HG03175 (cell line): ENCODE results near the gene CDCP2.

Experiments used
- ATAC-seq: cut with Tn5 transposase; IDR thresholded peaks from one replicate; pipeline ENCODE4 v1.9.1; 2021; ENCODE audit warnings: mild to moderate bottlenecking, moderate library complexity; ENCODE audit not compliant: unreplicated experiment

Gene CDCP2

DNA sequence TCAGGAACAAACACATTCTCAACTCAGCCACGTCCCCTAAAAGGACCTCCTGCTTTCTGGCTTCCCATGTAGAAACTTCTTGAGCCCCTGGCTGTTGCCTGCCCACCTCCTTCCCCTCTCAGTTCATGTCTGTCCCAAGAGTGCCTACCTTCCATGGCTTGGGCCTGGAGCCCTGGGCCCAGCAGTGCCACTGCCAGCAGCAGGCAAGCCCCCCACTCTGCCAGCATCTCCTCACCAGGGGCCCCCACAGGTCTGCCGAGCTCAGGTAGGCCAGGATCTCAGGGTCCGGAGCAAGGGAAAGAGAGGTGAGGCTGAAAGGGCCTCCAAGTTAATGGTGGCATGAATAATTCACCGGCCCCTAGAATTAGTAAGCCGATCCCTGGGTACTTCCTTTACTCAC, at the start of gene CDCP2:
TSS of gene CDCP2 (minus strand) at position 305 of the 400 bp plus-strand sequence. CDS start at position 227, 78 bp downstream.
- no peak for ATAC-seq

DNA sequence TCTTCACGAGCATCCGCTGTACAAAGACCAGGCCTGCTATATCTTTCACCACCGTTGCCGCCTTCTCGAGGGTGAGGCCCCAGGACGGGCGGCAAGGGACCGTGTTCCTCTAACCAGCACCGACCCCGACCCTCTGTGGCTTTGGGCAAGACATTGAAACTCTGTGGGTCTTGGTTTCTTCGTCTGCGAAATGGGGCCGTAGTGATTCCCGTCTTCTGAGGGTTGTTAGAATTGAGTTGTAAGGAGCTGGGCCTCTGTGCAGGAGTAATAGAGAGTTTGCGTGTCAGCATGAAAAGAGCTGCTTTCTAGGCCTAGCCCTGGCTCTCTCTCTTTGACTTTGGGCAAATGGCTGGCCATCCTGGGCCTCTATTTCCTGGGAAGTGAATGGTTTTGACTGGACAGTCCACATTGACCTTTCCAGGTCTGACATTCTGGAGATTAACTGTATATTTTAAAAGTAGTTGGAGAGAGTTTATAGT, 47.8 kb upstream of the CDCP2 start:
- peak; percentile 14 for ATAC-seq

DNA sequence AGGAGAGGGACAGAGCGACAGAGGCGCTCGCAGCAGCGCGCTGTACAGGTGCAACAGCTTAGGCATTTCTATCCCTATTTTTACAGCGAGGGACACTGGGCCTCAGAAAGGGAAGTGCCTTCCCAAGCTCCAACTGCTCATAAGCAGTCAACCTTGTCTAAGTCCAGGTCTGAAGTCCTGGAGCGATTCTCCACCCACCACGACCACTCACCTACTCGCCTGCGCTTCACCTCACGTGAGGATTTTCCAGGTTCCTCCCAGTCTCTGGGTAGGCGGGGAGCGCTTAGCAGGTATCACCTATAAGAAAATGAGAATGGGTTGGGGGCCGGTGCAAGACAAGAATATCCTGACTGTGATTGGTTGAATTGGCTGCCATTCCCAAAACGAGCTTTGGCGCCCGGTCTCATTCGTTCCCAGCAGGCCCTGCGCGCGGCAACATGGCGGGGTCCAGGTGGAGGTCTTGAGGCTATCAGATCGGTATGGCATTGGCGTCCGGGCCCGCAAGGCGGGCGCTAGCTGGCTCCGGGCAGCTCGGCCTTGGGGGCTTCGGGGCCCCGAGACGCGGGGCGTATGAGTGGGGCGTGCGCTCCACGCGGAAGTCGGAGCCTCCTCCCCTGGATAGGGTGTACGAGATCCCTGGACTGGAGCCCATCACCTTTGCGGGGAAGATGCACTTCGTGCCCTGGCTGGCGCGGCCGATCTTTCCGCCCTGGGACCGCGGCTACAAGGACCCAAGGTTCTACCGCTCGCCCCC, 47.1 kb upstream of the CDCP2 start, which contains the start of the genes CYB5RL and MRPL37:
TSS of gene CYB5RL (minus strand) at position 266 of the 754 bp plus-strand sequence. CDS start 4,414 bp downstream, outside the sequence.
TSS of gene MRPL37 (plus strand) at position 403 of the 754 bp plus-strand sequence. CDS start at position 480, 77 bp downstream.
- peak; percentile 98 for ATAC-seq

DNA sequence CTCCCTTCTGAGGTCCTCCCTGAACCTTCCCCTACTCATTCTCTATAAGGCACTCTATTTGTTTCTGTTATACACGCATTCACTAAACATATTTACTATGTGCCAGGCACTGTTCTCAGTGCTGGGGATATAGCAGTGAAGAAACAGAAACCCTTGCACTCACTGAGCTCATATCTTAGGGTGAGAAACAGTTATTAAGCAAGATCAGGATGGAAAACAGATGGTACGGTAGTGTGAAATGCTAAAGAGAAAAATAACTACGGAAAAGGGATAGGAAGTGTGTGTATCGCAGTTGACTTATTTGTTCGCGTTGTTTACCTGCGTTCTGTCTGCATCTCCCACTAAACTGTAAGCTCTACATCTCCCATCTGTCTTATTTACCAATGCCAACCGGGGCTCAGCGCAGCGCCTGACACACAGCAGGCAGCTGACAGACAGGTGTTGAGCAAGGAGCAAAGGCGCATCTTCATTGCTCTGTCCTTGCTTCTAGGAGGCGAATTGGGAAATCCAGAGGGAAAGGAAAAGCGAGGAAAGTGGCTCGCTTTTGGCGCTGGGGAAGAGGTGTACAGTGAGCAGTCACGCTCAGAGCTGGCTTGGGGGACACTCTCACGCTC, 46.5 kb upstream of the CDCP2 start:
- no peak for ATAC-seq

DNA sequence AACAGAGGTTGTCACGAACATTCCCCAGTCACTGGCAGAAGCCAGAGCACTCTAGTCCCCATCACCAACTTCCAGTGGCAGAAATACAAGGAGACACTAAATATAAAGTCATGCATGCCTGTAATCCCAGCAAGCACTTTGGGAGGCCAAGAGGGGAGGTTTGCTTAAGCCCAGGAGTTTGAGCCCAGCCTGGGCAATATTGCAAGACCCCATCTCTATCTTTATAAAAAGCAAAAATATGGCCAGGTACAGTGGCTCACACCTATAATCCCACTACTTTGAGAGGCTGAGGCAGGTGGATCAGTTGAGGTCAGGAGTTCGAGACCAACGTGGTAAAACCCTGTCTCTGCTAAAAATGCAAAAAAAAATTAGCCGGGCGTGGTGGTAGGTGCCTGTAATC, 40.7 kb upstream of the CDCP2 start:
- no peak for ATAC-seq

DNA sequence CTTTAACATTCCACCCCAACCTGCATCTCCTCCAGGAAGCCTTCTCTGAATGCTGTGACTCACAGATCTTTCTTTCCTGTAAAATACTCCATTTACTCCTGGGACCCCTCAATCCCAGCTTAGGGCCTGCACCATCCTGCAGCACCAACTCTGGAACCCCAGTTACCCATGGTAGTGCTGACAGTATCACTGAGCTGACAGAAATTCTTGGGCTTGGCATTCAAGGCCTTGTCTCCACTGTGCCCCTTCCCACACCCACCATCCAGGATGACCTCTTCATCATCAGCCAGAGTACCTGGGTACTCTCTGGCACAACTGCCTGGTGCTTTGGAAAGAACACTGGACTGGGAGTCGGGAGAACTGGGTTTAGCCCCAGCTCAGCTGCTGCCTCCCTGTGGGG, 38.7 kb upstream of the CDCP2 start:
- ATAC-seq, result no peak

DNA sequence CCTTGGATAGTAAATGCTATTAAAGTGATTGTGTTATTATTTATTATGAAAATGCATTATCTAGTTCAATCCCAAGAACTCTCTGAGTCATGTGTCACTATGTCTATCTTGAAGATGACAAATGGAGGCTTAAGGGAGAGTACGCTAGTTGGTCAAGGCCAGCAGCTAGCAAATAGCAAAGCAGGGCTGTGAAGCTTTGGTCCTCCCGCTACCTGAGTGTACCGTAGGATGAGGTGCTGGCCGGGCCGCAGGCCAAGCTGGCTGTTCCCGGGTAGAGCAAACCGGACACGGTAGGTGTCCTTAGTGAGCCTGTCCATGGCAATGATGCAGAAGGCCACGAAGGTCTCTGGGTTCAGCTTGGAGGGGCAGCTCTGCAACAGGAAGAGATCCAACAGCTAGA, 37.7 kb upstream of the CDCP2 start:
- ATAC-seq, result no peak

DNA sequence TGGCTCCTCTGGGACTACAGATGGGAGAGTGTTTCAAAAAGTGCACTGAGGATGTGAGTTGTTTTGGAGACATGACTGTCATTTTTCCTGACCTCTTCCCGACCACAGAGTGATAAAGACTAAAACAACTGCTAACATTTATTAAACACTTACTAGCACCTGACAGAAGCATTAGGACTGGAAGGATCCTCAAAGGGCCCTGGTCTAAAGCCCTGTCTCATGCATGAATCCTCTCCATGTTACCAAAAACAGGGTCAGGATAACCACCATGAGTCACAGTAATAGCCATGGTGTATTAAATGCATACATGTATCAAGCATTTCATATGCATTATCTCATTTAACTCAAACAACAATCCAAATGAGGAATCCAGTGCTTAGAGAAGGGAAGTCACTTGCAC, 35.5 kb upstream of the CDCP2 start:
- ATAC-seq, result no peak

DNA sequence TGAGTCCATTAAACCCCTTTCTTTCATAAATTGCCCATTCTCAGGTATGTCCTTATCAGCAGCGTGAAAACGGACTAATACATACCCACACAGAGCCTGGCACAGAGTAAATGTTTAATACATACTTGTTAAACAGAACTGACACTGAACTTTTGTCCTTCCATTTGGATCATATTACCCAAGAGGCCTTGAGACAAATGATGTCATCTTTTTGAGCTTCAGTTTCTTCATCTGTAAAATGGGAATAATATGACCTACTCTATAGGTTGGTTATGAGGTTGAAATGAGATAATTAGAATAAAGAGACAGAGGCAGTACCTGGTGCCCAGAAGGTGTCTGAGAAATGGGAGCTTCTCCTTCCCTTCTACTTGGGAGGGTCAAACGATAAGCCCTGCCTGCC, 33.3 kb upstream of the CDCP2 start:
- no peak for ATAC-seq

DNA sequence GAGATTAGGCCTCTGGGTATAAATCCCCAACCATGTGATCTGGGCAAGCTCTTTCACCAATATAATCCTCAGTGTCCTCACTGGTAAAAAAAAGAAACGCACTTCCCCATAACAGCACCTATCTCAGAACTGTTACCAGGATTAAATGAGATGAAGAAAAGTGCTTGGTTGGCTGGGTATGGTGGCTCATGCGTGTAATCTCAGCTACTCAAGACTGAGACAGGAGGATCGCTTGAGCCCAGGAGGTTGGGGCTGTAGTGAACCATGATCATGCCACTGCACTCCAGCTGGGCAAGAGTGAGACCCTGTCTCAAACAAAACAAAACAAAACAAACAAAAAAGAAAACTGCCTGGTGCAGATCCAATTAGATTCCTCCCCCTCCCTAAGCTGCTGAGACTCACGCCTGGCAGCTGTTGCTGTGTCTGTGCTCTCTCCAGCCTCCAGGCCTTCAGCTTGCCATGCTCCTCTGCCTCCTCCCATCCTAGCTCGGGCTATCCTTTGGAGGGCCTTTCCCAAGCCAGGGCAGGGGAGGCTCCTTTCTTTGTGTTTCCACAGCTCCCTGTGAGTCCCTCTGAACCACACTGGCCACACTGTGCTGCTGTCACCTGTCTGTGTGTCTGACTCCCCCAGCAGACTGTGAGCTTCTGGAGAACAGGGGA, 28.0 kb upstream of the CDCP2 start:
- no peak for ATAC-seq

DNA sequence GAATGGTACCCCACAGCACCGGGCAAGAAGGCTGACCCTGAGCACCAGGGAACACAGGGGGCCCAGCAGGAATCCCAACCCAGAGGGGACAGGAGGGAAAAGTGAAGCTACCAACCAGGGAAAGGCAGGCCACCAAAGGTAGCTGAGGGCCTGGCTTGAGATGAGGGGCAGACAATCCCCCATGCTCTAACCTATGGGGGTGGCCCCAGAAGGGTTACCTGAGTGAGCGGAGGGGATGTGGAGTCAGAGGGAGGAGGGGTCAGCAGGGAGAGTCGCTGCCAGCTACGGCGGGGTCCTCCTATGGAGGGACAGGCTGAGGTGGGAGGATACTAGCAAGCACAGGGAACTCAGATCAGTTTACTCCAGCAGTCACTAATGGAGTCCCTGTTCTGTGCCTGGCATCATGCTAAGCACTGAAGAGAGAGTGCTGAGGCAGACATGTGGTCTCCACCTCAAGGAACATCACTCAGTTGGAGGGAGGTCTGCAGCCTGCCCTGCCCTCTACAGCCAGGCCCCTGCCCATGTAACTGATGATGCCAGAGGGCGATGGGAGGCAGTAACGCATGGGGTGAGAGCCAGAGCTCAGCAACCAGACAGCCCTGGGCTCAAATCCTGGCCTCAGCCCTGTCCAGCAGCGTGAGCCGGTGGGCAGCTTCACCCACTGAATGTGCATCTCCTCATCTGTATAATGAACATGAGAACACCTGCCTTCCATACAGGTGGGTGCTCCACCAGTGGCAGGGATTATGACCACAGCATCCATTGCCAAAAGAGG, 25.7 kb upstream of the CDCP2 start:
- no peak for ATAC-seq

DNA sequence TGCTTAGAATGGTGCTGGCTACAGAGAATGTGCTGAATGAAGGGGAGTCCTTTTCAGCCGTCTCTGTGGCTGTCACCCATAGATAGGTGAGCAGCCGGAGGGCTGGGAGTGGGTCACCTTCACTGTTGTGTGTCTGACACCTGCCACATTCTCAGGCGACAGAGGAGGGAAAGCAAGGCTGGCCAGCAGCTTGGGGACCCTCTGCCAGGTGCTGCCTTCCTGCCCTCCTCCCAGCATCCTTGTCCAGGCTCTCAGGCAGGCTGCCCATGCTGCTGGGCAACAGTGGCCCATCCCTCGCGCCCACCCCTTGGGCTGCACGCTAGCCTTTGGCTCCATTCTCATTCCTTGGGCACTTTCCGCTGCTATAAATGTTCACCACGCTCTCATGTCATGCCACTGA, 24.9 kb upstream of the CDCP2 start:
- no peak for ATAC-seq

DNA sequence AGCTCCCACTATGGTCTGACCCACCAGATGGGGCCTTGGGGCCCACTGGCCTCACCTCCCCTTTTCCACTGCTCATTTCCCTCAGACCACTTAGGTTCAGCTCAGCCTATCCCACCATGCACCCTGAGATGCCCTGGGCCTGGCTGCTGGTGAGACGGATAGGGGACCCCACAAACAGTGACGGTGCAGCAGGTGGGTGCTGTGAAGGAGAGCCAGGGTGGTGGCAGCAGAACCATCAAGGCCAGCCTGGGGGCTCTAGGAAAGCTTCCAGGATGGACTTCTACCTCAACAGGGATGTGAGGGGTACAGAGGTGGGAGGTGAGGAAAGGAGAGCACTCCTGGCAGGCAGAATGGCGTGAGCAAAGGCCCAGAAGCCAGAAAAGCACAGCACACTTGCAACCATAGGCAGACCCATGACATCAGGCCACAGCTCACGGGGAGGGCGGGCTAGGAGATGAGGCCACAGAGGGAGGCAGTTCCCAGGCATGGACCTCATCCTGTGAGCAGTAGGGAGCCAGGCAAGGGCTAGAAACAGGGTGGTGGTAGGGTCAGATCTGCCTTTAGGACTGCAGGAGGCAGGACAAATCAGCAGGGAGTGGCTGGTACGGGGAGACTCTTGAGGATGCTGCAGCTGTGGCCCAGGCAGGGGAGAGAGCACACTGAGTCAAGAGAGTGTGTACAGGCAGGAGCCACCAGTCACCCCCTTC, 24.0 kb upstream of the CDCP2 start:
- no peak for ATAC-seq

DNA sequence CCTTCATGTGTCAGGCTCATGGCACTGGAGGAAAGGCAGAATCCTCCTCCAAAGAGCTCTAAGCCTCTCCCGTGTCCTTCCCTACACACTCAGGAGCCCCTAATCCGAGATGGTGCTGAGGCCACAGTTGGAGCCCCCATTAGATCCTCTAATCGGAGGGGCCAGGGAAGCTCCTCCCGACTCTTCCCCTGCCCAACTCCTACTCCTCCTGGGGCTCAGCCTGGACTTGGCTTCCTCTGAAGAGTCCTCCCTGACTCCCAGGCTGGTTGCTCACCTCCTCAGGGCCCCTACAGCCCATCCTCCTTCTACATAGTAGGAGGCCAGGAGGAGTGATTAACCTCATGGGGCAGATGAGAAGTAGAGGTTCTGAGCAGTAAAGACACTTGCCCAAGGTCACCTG, 21.3 kb upstream of the CDCP2 start:
- ATAC-seq, result no peak

DNA sequence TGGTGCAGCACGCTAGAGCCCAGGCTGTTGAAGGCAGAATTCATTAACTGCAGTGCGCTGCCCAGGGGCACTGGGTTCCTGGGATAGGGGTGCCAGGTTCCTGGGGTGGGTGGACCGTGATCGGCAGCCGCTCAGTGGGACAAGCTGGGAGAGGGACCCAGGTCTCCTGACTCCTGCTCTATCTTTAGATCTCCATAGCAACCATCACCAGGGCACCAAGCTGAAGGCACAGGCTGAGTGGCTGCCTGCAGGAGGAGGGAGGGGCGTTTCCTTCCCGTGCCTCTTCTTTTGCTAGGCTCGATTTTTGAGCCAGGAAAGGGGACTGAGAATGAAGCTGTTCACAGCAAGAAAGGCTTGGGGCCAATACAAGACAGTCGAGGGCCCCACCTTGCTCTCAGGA, 20.9 kb upstream of the CDCP2 start:
- no peak for ATAC-seq

DNA sequence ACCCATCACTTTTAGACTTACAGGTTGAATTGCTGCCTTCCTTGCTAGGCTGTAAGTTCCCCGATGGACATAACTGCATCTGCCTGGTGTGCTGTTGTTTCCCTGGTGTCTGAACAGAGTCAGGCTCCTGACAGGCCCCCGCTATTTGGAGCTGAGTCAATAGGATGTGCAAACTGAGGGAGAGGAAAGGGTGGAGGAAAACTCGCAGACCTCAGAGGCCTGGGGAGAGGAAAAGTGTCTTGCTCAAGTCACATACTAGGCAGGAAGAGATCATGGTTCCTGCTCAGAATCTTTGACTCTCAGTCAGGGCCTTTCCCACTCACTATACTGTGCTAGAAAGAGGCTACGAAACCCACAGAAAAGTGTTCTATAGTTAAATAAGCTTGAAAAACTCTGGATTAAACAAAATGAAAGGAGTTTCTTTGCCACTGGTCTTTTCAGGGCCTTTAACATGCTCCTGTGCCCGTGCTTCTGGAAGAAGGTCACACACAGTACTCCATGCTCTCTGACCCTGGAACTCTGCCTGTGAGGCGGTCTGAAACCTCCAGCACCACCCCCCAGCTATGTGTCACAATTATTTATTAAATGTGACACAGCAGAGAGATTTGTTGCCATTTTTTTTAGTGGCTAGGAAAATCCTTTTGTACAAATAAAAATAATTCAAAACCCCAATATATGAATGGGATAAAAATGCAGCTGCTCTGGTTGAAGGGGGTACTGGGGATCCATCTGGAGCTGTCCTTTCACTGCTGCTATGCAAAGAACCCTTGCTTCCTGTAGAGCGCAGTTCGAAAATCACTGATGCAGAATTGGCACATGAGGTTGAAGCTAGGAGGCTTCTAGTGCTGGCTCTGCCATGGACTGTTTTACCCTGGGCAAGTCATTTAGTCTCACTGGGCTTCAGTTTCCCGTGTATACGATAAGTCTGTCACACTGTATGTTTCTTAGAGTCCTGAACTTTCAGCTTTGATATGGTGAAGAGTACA, 20.1 kb upstream of the CDCP2 start:
- ATAC-seq, result no peak

DNA sequence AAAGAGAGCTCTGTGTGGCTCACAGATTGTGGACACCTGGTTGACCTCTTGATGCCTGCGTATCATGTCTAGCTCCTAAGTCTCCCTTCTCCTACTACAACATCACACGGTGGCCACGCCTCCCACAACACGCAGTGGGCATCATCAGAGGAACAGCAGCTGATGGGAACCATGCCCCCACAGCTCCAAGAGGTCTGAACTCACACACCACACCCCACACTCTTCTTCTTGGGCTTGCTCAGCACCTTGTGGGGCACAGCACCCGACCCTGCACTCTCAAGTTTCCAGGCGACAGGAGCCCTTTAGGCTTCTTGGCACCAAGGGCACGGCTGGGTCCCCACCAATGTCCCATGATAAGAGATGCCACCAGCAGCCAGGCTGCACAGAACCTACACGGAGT, 18.8 kb upstream of the CDCP2 start:
- no peak for ATAC-seq

DNA sequence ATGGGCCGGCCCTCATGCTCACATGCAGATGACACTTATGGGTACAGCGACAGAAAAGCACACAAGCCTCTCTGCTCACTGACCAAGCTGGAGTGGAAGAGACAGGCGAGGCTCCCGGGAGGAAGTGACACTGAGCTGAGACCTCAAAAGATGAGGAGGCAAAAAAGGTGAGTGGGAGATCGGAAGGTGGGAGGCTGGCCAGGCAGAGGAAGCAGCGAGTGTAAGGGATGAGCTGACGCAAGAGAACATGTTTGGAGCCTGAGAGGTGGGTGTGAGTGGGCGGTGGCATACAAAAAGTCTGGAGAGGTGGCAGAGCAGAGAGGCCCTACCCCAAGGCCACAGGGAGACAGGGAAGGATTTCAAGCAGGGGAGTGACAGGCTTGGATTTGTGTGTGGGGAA, 18.2 kb upstream of the CDCP2 start:
- ATAC-seq, result no peak

DNA sequence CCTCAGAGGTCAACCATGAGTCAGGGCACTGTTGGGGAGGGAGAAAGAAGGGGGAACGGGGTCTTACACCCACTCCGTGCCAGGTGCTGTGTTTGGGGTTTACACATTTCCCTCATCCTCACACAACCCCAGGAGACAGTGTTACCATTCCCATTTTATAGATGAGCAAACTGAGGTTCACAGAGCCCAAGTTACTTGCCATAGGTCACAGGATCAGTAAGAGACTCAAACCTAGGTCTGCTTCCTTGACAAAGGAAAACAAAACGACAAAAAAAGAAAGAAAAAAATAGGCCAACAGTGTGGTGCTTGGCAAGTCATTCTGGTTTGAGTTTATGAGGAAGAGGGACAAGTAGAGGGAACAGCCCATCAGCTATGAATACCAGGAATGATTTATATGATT, 16.3 kb upstream of the CDCP2 start:
- ATAC-seq, result no peak
